Cerebellar cortex (tissue), 1 donor: ENCODE measurements around the gene ITK.
A peak's percentile ranks its signal among the peaks of the same experiment; 100 is the strongest.

Experiments
- DNase-seq: peaks from one replicate; pipeline ENCODE4 v3.0.0-alpha.2; 2015; ENCODE audit warnings: low spot score

ITK gene

DNA sequence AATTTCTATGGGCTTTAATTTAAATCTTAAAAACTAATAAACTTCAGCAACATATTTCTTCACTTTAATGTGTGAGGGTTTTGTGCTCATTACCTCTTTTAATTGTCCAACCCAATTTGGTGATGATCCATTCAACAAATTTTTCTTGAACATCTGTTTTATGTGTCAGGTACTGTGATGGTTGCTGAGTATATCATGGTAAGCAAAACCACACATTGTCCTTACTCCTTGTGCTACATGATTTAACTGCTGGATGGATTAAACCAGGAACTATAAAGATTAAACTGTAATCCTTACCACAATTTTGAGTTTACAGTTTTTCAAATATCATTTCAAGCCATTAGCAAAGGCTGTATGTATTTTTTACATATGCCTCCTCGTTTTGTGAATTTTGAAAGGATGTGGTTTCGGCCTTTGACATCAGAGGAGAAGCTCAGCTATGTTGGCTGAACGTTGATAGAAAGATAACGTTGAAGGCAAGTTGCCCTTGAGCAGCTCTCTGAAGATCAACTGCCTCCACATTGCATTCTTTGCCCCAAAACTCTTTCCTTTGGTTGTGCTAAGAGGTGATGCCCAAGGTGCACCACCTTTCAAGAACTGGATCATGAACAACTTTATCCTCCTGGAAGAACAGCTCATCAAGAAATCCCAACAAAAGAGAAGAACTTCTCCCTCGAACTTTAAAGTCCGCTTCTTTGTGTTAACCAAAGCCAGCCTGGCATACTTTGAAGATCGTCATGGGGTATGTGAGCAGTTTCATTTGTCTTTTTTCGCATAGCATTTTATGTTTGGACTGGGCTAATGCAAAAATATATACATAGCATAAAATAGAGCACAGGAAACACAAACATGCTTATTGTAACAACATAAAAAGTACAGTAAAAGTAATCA lies at the start of gene ITK:
Gene ITK, plus strand, starts transcription at position 467 of the 891 bp plus-strand sequence. Its CDS starts 138 bp downstream, at position 605.
- no peak for DNase-seq

DNA sequence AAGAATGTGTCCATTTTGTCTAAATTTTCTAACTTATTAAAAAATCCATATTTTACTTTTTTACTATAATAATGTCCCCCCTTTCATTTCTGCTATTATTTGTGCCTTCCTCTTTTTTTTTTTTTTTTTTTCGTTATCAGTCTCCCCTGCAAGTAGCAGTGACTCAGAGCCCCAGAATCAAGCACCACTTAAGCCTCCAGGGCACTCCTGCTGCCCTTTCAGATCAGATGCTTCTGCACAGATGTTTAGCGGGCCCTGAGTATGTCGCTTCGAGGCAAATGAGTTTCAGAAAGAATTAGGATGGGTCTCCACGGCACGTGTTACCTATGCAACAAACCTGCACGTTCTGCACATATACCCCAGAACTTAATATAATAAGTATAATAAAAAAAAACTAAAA lies 49.7 kb upstream of the ITK start:
- DNase-seq = no peak

DNA sequence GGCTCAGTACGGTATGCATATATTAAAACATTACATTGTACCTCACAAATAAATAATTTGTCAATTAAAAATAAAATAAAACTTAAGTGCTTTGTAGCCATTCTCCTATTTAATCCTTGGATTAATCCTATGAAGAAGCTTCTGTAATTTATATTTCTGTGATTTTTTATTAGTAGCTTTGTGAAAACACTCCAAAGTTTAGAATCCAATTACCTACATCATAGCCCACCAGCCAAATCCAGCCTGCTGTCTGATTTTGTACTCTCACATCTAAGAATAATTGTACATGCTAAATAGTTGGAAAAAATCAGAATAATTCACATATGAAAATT lies 48.4 kb upstream of the ITK start:
- no peak for DNase-seq

DNA sequence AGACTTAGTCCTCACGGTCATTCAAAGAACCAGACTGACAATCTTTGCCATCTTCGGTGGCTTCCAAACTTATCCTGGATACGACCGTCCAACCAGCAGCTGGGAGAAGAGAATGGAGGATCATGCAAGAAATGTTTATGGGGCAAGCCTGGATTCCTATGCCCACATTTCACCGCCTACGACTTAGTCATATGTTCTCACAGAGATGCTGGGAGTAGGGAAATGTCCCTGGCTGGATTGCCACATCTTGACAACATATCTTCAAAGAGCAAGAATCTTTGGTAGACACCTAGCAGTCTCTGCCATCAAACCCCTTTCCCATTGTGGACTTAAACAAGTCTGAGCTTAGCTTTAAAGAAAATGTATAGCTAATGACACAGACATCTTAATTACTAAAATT lies 42.9 kb upstream of the ITK start:
- DNase-seq = no peak

DNA sequence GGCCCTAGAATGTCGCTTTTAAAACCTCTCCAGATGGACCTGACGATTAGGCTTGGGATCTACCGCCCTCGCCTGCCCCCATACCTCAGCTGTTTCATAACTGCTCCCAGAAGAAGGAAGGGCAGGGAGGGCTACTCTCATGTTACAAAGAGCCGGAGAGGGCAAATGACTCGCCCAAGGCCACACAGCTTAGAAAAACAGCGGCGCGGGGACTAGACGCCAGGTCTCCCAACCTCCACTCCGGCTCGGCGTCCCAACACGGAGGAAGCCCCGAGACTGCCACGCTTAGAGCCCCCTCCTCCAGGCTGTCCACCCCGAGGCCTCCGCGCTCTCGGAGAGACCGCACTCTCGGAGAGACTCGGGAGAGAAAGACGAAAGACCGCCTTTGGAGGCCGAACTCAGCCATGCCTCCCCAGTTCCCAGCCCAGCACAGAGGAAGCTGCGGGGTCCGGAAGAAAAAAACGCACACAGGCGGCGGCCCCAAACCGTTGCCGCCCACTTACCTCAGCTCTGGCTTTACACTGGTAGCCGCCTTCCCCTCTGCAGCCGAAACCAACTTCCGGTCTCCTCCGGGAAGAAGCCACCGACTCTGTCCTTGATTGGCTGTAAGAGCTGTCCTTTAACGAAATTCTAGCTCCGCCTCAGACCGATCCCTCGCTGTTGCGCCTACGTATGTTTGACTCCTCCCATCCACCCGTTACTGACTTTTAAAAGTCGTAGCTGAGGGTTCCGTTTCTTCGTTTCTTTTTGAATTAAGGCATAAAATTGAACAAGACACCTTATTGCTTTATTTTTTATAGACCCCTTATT lies 38.1 kb upstream of the ITK start, which contains the start of gene MED7:
Gene MED7, minus strand, starts transcription at position 549 of the 810 bp plus-strand sequence. CDS start 3,434 bp downstream, outside the sequence.
- peak; percentile 99 for DNase-seq

DNA sequence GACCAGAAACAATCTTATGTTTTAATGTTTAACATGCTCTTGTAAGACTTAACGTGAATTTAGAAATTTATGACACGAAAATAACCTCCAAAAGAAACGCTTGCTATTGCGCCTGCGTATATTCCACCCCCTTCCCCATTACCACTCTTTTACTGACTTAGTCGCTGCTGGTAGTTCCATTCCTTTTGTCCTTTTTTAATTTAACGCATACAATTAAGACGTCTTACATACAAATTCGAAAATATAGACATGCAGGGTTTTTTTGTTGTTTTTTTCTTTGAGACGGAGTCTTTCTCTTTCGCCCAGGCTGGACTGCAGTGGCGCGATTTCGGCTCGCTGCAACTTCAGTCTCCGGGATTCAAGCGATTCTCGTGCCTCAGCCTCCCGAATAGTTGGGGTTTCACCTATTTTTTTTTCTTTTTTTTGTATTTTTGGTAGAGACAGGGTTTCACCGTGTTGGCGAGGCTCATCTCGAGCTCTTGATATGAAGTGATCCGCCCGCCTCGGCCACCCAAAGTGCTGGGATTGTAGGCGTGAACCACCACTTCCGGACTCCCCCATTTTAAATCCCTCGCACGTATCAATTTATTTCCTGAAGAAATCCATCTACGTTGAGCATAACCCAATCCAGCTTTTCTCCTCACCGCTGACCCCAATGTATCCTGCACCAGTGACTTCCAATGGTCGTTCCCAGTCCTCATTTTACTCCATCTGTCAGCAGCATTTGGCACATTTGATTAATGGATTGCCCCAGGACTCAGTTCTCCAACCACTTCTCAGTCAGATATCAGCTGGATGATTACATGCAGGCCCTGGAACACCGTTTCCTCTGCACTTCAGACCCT lies 37.3 kb upstream of the ITK start:
- peak; percentile 39 for DNase-seq

DNA sequence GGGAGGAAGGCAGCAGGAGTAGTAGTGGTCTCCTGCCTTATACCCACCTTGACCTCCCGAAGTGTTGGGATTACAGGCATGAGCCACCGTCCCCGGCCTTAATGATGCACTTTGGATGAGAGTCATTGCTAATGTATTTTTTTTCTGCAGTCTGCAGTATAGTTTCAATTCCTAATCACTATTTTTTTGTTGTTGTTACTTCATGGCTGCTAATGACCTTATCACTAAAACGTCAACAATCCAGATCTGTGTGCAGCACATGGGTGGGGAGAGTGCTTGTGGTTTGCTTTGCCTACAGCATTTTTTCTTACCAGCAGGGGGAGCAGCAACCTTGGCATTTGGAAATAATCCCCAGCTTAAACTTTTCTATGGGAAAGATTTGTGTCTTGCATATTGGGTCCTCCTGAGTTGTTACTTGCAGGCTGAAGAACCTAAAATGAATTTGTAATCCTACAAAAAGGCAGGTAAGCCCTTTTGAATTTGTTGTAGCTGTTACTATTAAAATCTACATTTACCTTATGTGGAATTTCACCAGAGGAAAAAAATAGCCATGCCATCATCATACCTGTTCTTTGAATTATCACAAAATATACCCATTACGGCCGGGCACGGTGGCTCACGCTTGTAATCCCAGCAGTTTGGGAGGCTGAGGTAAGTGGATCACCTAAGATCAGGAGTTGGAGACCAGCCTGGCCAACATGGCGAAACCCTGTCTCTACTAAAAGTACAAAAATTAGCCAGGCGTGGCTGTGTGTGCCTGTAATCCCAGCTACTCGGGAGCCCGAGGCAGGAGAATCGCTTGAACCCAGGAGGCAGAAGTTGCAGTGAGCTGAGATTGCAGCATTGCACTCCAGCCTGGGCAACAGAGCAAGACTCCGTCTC lies 31.7 kb upstream of the ITK start:
- peak; percentile 71 for DNase-seq

DNA sequence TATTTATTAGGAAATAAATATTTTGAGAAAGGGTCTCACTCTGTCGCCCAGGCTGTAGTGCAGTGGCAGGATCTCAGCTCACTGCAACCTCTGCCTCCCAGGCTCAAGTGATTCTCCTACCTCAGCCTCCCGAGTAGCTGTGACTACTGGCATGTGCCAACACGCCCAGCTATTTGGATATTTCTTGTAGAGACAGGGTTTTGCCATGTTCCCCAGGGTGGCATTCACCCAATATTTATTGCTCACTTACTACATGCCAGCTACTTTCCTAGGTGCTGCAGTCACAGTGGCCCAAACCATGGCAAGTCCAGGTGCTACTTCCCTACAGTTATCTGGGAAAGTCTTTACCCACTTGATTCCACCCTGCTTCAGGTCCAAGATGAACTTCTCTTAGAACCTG lies 29.6 kb upstream of the ITK start:
- no peak for DNase-seq

DNA sequence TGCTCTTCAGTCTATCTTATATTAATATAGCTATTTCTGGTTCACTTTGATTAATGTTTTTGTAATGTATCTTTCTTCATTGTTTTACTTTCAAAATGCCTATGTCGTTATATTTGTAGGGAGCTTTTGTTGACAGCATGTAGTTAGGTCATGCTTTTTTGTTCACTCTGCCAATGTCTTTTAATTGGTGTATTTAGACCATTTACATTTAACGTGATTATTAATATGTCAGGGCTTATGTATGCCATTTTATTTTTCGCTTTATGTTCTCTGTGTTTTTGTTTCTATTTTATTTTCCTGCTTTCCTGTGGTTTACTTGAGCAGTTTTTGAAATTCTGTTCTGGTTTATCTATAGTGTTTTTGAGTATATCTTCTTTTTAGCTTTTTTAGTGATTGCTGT lies 25.3 kb upstream of the ITK start:
- DNase-seq = no peak

DNA sequence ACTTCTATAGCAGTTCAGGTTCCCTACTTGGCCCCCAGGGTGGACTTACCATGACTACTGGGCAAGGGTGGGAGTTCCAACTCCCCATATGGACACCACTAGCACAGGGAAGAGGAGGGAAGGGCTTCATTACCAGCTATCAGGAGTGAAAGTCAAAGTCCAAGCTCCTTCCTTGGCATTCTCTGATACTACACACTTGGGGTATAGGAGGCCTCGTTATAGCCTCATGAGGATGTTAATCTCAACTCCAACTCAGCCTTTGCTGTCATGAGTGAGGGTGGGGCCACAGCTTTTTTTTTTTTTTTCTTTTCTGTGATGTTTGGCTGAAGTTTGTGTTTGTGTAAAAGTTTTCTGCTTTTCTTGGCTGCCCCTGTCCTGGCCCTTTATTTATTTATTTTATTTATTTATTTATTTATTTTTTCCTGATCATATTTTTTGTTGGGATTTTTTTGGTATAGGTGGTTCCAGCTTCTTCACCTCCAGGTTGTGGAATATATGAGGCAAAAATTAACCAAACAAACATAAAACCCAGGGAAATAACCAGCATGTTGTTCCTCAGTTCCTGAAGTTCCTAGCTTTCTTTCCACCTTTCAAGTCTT lies 23.2 kb upstream of the ITK start:
- DNase-seq = no peak

DNA sequence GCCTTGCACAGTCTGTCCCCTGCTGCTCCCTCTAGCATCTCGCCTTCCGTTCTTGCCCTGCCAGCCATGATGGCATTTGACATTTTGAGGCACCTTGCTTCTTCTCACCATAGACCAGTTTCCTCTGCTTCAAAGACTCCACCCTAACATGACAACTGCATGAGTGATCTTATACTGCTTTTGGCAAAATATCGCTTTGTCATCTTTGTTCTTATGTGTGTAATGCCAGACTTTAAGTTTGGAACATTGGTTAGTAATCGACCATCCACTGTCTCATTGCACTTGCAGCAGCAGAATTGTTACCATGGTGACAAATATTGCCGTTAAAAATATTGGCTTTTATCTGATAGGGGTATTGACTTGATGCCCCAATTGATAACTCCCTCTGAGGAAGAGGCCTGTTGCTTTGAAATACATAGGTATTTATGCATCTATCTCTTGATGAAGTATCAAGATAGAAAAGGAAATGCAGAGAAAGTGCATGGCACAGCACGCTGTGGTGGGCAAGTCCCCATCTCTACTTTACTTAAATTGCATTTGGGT lies 21.4 kb upstream of the ITK start:
- no peak for DNase-seq

DNA sequence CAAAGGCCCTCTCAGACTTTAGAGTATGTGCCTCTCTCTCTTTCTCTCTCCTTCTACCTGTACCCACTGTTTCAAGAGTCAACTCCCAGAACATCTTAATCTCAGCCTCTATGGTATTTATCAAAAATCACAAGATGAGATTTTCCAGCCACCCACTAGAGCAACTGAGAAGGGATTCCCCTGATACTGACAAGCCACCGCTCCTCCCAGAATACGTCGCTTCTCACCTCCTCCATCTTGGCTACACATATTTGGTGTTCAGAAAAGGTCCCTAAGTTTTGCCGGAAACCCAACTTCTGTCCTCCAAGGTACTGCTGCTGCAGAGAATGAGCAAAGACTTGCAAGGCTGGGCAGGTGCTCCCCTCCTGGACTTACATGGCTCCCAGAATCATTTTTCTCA lies 20.6 kb upstream of the ITK start:
- DNase-seq = no peak

DNA sequence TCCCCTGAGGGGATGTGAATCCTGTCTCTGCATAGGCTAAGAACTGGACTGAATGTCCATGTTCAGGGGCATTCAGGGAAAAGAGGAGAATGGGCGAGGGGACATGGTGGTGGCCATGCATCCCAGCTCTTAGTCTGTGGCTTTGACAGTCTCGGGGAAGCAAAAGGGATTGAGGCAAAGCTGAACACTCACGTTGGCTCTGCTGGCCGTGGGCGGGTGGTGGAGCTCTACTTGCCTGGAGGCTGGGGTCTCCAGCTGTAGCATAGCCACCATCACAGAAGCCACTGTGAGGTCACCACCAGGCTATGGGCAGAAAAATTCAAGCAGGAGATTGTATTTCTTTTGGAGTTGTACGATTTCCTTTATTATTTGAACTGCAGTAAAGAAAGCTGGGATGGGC lies 18.6 kb upstream of the ITK start:
- no peak for DNase-seq

DNA sequence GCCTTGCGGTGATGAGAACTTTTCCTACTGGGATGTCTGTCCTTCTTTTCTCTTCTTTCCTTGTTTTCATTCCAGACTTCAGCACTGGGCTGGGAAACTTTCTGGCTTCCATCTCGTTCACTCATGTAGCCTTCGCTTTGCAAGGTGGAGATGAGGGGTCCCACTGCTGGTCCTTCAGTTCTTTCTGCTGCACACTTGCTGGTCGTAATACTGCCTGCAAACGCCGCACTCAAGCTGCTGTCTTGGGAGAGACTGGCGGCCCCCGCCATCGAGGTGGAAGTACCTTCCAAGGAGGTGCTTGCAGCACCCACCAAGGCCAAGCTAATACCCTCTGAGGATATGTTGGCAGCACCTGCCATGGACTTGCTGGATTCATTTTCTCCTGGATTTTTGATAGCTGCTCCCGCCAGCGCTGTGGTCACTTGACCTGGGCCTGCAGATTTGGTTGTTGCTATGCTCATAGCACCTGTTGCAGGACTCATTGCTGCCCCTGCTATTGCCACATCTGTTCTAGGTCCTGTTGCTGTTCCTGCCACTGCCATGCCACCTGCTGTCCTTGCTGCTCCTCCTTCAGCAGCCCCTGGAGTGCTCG lies 17.6 kb upstream of the ITK start:
- no peak for DNase-seq

DNA sequence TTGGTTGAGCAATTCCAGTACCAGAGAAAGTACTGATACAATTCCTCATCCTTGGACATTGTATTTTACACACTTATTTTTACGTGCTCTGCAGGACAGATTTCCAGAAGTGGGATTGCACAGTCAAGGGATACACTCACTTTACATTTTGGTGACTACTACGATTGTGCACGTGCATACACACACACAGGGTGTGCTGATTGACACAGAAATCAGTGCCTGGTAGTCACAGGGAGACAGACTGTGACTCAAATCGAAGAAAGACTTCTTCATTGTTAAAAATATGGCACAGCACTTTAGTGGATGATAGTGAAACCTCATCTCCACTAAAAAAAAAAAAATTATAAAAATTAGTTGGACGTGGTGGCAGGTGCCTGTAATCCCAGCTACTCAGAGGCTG lies 16.1 kb upstream of the ITK start:
- DNase-seq = no peak

DNA sequence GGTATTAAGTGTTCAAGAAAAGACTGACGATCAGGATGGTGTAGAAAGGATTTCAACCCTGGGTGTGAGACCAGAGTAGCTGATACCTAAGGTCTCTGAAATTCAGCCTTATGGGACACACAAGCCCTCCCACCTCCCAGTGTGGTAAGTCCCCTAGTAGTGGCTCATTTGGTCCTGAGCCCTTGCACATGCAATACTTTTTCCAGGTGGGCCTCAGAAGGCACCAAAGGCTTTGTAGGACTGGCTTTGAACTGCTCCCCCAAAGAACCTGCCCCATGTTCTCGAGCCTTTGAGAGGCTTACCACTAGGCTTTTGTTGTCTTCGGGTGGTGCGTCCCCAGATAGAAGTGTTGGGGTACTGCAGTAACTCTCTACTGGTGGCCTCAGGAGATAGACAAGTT lies 15.4 kb upstream of the ITK start:
- no peak for DNase-seq

DNA sequence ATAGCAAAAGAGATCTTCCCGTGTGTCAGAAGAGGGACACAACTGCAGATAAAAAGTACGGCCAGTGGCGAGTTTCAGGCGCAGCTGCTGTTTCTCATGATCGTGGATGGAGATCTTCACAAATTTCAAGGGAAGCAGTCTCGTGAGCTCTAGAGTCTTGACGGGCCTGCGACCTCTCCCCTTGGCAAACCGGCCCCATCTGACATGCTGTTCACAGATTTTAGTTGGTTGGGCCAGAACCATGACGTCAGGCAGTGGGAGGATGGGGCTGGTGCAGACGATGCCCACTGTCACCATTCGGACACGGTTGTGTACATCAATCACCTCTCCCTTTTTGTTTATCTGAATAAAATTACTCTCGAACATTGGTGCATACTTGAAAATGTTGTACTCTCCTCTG lies 15.0 kb upstream of the ITK start:
- no peak for DNase-seq

DNA sequence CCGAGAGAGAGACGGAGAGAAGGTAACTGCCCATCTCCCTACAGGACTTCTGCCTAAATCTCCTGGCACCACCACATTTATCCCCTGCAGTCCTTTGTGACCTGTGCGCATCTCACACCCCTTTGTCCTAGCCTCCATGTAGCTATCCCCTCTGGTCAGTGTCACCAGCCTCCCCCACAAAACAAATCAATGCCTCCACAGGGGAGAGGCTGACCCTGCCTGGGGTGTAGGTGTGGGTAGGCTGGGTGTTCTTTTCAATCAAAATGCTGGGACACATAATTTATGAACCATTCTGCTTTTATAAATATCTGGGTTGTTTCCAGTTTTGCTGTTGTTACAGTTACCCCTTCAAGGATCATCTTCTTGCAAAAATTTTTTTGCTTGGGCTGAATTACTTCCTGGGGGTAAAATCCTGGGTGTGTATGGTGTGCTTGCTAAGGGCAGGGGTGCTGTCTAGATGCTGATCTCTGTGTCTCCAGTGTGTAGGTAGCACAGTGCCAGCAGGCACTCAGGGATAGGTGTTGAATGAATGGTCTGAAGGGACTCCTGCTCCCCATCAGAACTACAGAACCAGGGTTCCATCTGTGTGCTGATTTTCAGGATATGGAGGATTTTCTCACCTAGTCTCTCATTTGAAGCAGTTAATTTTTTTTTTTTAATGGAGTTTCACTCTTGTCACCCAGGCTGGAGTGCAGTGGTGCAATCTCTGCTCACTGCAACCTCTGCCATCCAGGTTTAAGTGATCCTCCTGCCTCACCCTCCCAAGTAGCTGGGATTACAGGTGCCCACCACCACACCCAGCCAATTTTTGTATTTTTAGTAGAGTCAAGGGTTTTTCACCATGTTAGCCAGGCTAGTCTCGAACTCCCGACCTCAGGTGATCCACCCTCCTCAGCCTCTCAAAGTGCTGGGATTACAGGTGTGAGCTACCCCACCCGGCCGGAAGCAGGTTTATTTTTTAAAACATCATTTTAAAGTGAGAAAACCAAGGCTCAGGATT lies 14.1 kb upstream of the ITK start, which contains the start of gene GARIN3:
Gene GARIN3, minus strand, starts transcription at position 51 of the 1,000 bp plus-strand sequence. CDS start 96 bp downstream, outside the sequence.
- DNase-seq = no peak

DNA sequence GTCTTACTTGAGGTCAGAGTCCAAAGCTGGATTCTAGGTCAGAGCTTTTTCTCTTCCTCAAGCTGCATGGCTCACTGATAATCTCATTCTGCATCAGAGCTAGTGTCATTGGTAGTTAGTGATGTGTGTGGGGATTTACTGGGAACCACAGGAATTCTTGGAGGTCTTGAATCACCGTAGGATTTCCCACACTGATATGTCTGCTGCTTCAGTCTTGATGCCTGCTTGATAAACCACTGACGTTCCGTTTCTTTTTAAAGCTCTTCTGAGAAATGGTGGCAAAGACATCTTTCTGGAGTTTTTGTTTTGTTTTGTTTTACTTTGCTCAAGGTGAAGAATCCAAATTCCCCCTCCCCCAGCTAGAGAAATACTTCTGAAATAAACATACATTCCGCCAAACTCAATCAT lies 13.4 kb upstream of the ITK start:
- no peak for DNase-seq
